Retina (tissue), 1 donor: ENCODE data around the gene NSUN6.
A peak's percentile ranks its signal among the peaks of the same experiment; 100 is the strongest.
"Not testable (repeated sequence)": the region's sequence is repeated elsewhere in the genome, so short reads cannot be mapped to it uniquely, and the experiment has no call there.

Experiments
- DNase-seq: peaks from one replicate; pipeline ENCODE4 v3.0.0-alpha.2; 2016

Gene NSUN6

GRCh38 chr10:18659125-18659818, 7.9 kb upstream of the NSUN6 start, which contains the start of gene ARL5B:
Gene ARL5B (plus strand): TSS chr10:18659431. CDS start chr10:18659638, 207 bp downstream.
- DNase-seq = peak; percentile 97

GRCh38 chr10:18658271-18659124, 7.1 kb upstream of the NSUN6 start:
- DNase-seq = no peak

GRCh38 chr10:18656724-18657123, 5.3 kb upstream of the NSUN6 start:
- no peak for DNase-seq

GRCh38 chr10:18653112-18653511, 1.7 kb upstream of the NSUN6 start:
- DNase-seq = no peak

- DNase-seq = peak; percentile 16
Observed at GRCh38 chr10:18650404-18650997, 886 bp downstream of the NSUN6 start.

- DNase-seq = no peak
Observed at GRCh38 chr10:18649364-18649959, 1.9 kb downstream of the NSUN6 start.

GRCh38 chr10:18647945-18648344, 3.4 kb downstream of the NSUN6 start:
- no peak for DNase-seq

GRCh38 chr10:18647151-18647550, 4.2 kb downstream of the NSUN6 start:
- no peak for DNase-seq

GRCh38 chr10:18639719-18640118, 11.7 kb downstream of the NSUN6 start:
- DNase-seq = not testable (repeated sequence)

- not testable (repeated sequence) for DNase-seq
Observed at GRCh38 chr10:18637400-18637799, 14.0 kb downstream of the NSUN6 start.

GRCh38 chr10:18635995-18636394, 15.4 kb downstream of the NSUN6 start:
- no peak for DNase-seq

- DNase-seq = not testable (repeated sequence)
Observed at GRCh38 chr10:18632500-18632899, 18.9 kb downstream of the NSUN6 start.

GRCh38 chr10:18627452-18628018, 23.9 kb downstream of the NSUN6 start:
- DNase-seq = peak; percentile 83

GRCh38 chr10:18625886-18626285, 25.5 kb downstream of the NSUN6 start:
- no peak for DNase-seq

GRCh38 chr10:18623671-18624070, 27.7 kb downstream of the NSUN6 start:
- DNase-seq = not testable (repeated sequence)

GRCh38 chr10:18620856-18621255, 30.5 kb downstream of the NSUN6 start:
- no peak for DNase-seq

- DNase-seq = no peak
Observed at GRCh38 chr10:18619016-18619415, 32.4 kb downstream of the NSUN6 start.

- no peak for DNase-seq
Observed at GRCh38 chr10:18616337-18616736, 35.0 kb downstream of the NSUN6 start.

GRCh38 chr10:18615618-18616017, 35.8 kb downstream of the NSUN6 start:
- DNase-seq = no peak

GRCh38 chr10:18611168-18611567, 40.2 kb downstream of the NSUN6 start:
- no peak for DNase-seq

- DNase-seq = no peak
Observed at GRCh38 chr10:18610517-18610916, 40.9 kb downstream of the NSUN6 start.

GRCh38 chr10:18608596-18608995, 42.8 kb downstream of the NSUN6 start:
- no peak for DNase-seq
